Measurements from ENCODE around the gene FHIT.

FHIT gene

GRCh38 chr3:59866076-59866475 is 1385.2 kb downstream of the FHIT start:
- DNase-seq (ENCODE audit: low read depth, low spot score), result no peak
- H3K27ac ChIP-seq, result no peak overlapping the region

GRCh38 chr3:59865351-59865750 is 1385.9 kb downstream of the FHIT start:
- H3K27ac ChIP-seq, result no peak overlapping the region

GRCh38 chr3:59862686-59863085 is 1388.6 kb downstream of the FHIT start:
- no peak overlapping the region for H3K27ac ChIP-seq
- DNase-seq (ENCODE audit: low read depth, low spot score), result no peak

More at GRCh38 chr3:59865351-59865750, 1385.9 kb downstream of the FHIT start:
- no peak for DNase-seq (ENCODE audit: low read depth, low spot score)

GRCh38 chr3:59857589-59858346 is 1393.5 kb downstream of the FHIT start:
- DNase-seq (ENCODE audit: low read depth, low spot score), result peak; percentile 16
- no peak overlapping the region for H3K27ac ChIP-seq

DNA sequence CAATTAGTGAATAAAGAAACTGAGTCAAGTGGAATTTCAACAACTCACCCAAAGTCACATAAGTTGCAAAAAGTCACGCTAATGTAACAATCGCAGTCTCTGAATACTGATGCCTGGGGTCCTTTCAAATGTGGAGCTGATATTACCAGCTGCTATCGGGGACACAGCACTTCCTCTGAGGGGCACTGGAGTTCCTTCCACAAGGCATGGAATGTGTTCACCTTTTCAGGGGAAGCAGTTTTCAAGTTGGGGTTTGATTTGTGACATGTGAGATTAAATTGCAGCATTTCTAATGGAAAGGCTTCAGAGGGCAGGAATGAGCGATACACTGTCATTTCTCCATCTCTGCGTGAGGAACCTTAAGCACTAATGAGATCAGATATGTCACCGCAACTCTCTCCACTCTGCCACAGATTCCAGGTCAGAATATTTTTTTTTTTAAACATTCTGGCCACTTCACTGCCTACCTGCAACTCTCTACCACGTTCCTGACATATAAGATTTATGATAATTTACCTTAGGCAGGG is 1394.3 kb downstream of the FHIT start:
- no peak overlapping the region for H3K27ac ChIP-seq
- no peak for DNase-seq (ENCODE audit: low read depth, low spot score)

GRCh38 chr3:59854061-59854709 is 1397.1 kb downstream of the FHIT start:
- no peak for DNase-seq (ENCODE audit: low read depth, low spot score)

DNA sequence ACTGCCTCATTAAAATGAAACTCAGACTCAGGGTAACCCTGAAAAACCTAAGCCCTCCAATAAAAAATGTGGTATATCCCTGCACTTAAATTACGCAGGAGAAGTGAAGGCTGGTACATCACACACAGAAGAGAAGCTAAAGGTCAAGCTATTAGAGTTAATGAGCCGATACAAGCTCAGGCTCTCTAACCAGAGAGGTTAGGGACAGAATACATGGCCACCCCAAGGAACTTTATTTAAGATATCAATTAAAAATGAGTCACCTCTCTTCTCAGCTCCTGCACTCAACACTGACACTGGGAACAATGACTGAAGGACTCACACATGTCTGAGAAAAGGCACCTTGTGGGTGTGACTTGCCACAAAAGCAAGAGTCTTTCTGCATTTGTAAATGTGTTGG is 1400.8 kb downstream of the FHIT start:
- DNase-seq (ENCODE audit: low read depth, low spot score), result no peak
- no peak overlapping the region for H3K27ac ChIP-seq

More at GRCh38 chr3:59854061-59854709, 1397.1 kb downstream of the FHIT start:
- no peak overlapping the region for H3K27ac ChIP-seq

- no peak overlapping the region for H3K27ac ChIP-seq
- no peak for DNase-seq (ENCODE audit: low read depth, low spot score)
Observed at GRCh38 chr3:59845386-59845785, 1405.9 kb downstream of the FHIT start.

GRCh38 chr3:59843821-59844220 is 1407.4 kb downstream of the FHIT start:
- H3K27ac ChIP-seq, result no peak overlapping the region
- DNase-seq (ENCODE audit: low read depth, low spot score), result no peak

GRCh38 chr3:59839810-59840515 is 1411.3 kb downstream of the FHIT start:
- no peak for DNase-seq (ENCODE audit: low read depth, low spot score)

GRCh38 chr3:59839283-59839682 is 1412.0 kb downstream of the FHIT start:
- no peak overlapping the region for H3K27ac ChIP-seq
- DNase-seq (ENCODE audit: low read depth, low spot score), result no peak

More at GRCh38 chr3:59839810-59840515, 1411.3 kb downstream of the FHIT start:
- H3K27ac ChIP-seq, result no peak overlapping the region

DNA sequence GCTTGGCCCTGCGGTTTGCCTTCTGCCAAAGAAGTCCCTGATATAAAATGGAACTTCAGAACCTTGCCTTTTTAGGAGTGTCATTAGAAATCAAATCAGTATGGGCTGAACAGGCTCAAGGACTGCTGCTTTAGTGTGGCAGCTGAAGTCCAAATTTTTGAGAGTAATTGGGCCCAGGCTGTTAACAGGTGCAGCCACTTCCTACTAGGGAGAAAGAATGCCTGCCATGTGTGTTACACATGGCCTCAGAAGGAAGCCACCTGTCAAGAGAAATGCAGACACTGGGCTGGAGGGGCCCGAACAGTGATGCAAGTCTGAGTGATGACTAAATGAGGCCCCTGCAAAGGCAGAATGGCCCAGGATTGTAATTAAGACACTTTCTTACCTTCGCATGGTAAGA is 1414.7 kb downstream of the FHIT start:
- H3K27ac ChIP-seq, result no peak overlapping the region
- no peak for DNase-seq (ENCODE audit: low read depth, low spot score)

DNA sequence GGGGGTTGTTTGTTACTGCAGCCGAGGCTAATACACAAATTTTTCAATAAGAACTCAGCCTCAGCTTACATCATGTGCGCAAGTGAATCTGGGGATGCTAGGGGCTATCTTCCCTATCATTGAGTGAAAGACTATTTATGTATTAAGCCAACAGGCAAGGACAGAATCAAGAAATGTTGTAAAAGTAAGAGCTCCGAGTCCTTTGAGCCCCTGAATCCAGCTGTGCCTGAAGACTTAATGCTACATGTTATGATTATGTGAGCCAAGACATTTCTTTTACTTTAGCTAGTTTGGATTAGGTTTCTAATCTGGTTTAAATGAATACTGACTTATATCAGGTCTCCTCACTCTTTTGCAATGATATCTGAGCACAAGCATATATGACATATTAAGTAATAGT is 1418.5 kb downstream of the FHIT start:
- no peak overlapping the region for H3K27ac ChIP-seq
- DNase-seq (ENCODE audit: low read depth, low spot score), result no peak

DNA sequence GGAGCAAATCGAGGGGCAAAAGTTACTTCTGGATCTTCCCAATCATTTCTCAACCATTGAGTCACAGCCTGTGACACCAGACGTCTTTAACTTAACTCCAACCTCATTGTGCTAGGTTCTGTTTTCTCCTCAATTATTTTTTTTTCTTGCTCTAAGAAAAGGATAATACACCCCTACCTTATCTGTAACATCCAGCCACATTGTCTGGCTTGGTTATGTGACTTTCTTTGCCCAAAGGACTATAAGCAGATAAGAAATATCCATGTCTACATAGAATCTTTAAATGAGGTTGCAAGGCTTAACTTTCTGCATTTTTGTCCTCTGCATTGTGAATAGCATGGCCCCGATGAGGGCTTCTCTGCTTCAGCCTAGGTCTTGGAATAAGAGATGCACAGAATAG is 1419.0 kb downstream of the FHIT start:
- no peak for DNase-seq (ENCODE audit: low read depth, low spot score)
- no peak overlapping the region for H3K27ac ChIP-seq

DNA sequence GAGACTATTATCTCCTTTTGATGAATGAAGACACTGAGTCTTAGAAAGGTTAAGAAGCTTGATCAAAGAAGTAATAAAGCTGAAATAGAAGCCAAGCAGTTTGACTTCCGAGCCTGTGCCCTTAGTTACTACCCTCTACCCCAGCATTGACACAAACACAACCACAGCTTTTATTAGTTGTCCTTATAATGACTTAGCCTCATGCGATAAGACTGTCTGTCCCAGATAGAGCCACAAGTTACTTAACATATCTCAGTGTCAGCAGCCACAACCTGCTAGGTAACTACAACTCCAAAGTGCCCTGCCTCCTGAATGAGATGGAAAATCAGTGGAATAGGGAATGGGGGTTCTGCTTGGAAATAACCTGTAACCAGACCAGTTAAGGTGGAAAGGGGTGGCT is 1419.9 kb downstream of the FHIT start:
- H3K27ac ChIP-seq, result no peak overlapping the region
- DNase-seq (ENCODE audit: low read depth, low spot score), result no peak

DNA sequence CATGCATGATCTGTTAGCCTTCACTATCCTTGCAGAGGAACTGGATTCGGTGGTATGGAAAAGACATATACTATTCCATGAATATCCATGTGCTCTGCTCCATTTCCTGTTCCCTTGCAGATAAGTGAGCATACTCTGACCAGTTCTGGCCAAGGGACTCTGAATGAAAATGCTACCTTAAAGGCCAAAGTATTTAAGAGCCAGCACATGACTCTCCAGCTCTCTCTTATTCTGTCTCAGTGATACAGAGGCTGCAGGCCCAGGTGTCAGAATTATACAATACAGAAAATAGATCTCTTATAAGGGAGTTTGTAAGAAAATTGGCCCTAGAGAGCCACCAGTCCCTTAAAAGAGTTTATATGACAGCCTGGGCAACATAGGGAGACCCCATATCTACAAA is 1421.7 kb downstream of the FHIT start:
- no peak overlapping the region for H3K27ac ChIP-seq
- no peak for DNase-seq (ENCODE audit: low read depth, low spot score)

DNA sequence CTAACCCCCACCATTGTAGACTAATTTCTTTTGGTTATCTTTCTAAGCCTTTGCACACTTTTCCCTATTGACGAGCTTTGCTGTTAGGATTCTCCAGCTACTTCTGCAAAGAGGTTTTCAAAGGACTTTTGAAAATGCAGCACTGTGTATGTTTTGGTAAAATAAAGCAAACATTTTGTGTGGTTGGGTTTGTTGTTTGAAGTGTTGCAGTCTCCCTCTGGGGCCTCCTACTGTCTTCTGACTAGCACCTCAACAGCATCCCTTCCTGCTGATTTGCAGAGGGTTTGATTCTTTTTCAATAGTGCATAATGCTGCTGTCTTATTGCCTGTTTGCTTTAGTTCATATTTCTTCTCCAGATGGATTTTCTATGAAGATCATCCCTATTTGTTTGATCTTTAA is 1426.4 kb downstream of the FHIT start:
- H3K27ac ChIP-seq, result no peak overlapping the region
- no peak for DNase-seq (ENCODE audit: low read depth, low spot score)

DNA sequence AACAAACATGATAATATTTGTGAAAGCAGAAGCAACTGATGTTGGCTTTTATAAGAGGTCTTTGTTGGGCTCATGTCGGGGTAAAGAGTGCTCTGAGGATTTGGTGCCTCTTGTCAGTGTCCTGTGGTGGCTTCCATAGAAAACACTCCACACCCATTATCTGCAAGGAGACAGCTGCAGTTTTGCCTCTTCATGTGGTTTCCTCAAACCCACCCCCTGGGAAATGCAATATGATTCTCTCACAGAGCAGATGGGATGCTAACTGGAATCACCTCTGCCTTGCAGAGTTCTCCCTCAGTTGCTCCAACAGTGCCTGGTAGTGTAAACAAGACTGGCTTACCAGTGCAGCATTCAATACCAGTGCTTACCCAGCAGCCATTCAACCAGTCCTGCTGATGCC is 1430.0 kb downstream of the FHIT start:
- no peak for DNase-seq (ENCODE audit: low read depth, low spot score)
- peak overlapping the region; percentile 81 for H3K27ac ChIP-seq

DNA sequence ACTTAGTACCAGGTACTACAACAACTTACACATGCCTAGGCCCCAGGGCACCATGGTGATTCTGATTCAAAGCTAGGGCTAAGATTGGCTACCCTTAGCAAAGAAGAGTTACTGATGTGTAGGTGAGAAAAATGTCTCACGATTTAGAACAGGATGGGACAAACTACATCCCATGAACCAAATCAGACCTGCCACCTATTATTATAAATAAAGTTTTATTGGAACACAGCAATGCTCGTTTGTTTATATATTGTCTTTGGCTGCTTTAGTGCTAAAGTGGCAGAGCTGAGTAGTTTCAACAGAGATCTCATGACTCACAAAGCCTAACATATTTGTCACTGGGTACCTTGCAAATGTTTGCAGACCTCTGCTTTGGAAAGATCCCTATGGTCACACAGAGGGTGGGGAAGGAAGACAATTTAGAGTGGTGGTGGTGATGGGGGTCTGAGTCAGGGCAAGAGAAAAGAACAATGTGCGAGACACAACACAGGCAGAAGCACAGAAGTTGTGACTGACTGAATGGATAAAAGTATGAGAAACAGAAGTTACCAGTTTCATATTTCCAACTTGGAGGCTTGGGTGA is 1430.8 kb downstream of the FHIT start:
- DNase-seq (ENCODE audit: low read depth, low spot score), result no peak
- peak overlapping the region; percentile 81 for H3K27ac ChIP-seq

DNA sequence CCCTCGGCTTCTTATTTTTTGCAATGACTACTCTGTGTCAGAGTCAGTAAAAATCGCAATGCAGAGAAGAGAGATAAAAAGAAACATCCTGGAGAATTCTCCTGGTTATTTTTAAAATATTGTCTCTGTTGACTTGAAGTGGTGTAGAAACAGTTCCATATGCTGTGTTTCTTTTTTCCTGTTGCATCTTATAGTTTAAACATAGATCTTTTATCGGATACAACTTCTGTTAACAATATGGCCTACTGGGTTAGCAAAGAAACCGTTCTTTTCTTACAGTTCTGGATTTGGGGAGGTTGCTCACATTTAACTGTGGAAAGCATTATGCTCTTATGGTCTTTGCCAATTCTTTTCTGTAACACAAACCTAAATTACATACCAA is 1432.3 kb downstream of the FHIT start:
- DNase-seq (ENCODE audit: low read depth, low spot score), result no peak
- peak overlapping the region; percentile 81 for H3K27ac ChIP-seq

All from epithelial cell of prostate (primary cell).